HepG2 (cell line): Measurements from ENCODE around the gene PTPRD. TPM values are rescaled to one million over a fixed set of nuclear protein-coding genes. Genes with fewer than 3 reads are reported as not detected.

Experiments
- ATAC-seq: fragments of 200-7000 bp; cut with Tn5 transposase; 3 replicates; pipeline ENCODE4 v1.9.1; 2020; ENCODE audit warnings: mild to moderate bottlenecking, moderate library complexity
- BruUV-seq: library from RNA; stranded (reverse); fragments of 400-500 nt; replicated peaks from 2 replicates; lab custom pipeline; 2021; lab: Mats Ljungman, UMichigan
- CTCF ChIA-PET: fragments of 300-600 bp; formaldehyde crosslinking; extraction: SDS; loops from one replicate; lab custom pipeline; 2021; ENCODE audit warnings: low total read pairs, inconsistent platforms, low intra/inter-chr PET ratio; lab: Yijun Ruan, JAX
- POLR2A ChIA-PET: fragments of 350-600 bp; sonication (Branson Sonifier 250); formaldehyde crosslinking; loops from one replicate; lab custom pipeline; 2020; ENCODE audit warnings: antibody characterized with exemption, inconsistent platforms; lab: Yijun Ruan, JAX
- DNase-seq: peaks from one replicate; pipeline ENCODE4 v3.0.0-alpha.2; 2015; ENCODE audit warnings: low spot score
- FAIRE-seq: peaks from 3 replicates; lab custom pipeline; 2011; peaks lifted over from hg19 to GRCh38; lab: Jason Lieb, UNC
- H2AFZ ChIP-seq: one replicate; pipeline ENCODE4 v1.6.1; 2011; ENCODE audit warnings: low read length, inconsistent platforms
- H3K27ac ChIP-seq: fragments of 300-600 bp; 3 replicates; pipeline ENCODE4 v1.8.0; 2011; ENCODE audit warnings: mixed run types, mild to moderate bottlenecking, mixed read lengths, low read length, inconsistent platforms; ENCODE audit not compliant: insufficient read depth; ENCODE audit errors: extremely low read length
- H3K27me3 ChIP-seq, 2 experiments: fragments of 200-600 bp in 1 of 2; 2 replicates in 1 of 2; 3 replicates in 1 of 2; pipeline versions ENCODE4 v1.6.0 to v1.8.0; 2011; ENCODE audit warnings: low read length in 2 of 2, mild to moderate bottlenecking in 2 of 2, moderate library complexity in 2 of 2, inconsistent platforms in 1 of 2; ENCODE audit not compliant: insufficient read depth in 2 of 2, control insufficient read depth in 1 of 2
- H3K36me3 ChIP-seq, 2 experiments: fragments of 200-600 bp in 1 of 2; replicated peaks in 1 of 2; 2 replicates in 1 of 2; 3 replicates in 1 of 2; pipeline versions ENCODE4 v1.5.1 to v1.8.0; 2011; ENCODE audit warnings: low read length in 2 of 2, inconsistent platforms in 1 of 2; ENCODE audit not compliant: insufficient read depth in 2 of 2, control insufficient read depth in 1 of 2
- H3K4me1 ChIP-seq: 2 replicates; pipeline ENCODE4 v1.5.1; 2012; ENCODE audit warnings: low read length, inconsistent platforms; ENCODE audit not compliant: insufficient read depth
- H3K4me2 ChIP-seq: 2 replicates; pipeline ENCODE4 v1.6.0; 2011; ENCODE audit warnings: low read depth, low read length, inconsistent platforms
- H3K4me3 ChIP-seq, 3 experiments: fragments of 200-600 bp in 1 of 3; sonication (generic), shearing (Covaris generic) in 1 of 3; replicated peaks in 1 of 3; 2 replicates each; pipeline ENCODE4 v1.5.1; 2011 to 2016; ENCODE audit warnings: low read length in 3 of 3, inconsistent platforms in 2 of 3, low read depth in 2 of 3, mild to moderate bottlenecking in 2 of 3, control low read depth in 1 of 3, mixed read lengths in 1 of 3; ENCODE audit not compliant: insufficient read depth in 1 of 3
- H3K79me2 ChIP-seq: one replicate; pipeline ENCODE4 v1.6.1; 2011; ENCODE audit warnings: low read length, inconsistent platforms; ENCODE audit not compliant: insufficient read depth
- H3K9ac ChIP-seq: 2 replicates; pipeline ENCODE4 v1.6.0; 2011; ENCODE audit warnings: mild to moderate bottlenecking, low read depth, low read length, inconsistent platforms; ENCODE audit not compliant: insufficient read depth
- H3K9me3 ChIP-seq: 2 replicates; pipeline ENCODE4 v1.5.1; 2012; ENCODE audit warnings: mild to moderate bottlenecking, low read length
- H4K20me1 ChIP-seq: 2 replicates; pipeline ENCODE4 v1.6.0; 2011; ENCODE audit warnings: inconsistent platforms, mild to moderate bottlenecking, low read length, moderate library complexity; ENCODE audit not compliant: insufficient read depth
- GABPB1 ChIP-seq: IDR thresholded peaks from 2 replicates; pipeline ENCODE4 v1.6.1; 2016; ENCODE audit warnings: mild to moderate bottlenecking, missing genetic modification reagents, moderate library complexity, missing compliant biosample characterization
- GATAD2A ChIP-seq: IDR thresholded peaks from 2 replicates; pipeline ENCODE4 v1.6.1; 2016
- GLMP ChIP-seq: sonication (generic); formaldehyde crosslinking; IDR thresholded peaks from 2 replicates; pipeline ENCODE4 v1.9.0; 2021; ENCODE audit warnings: missing genetic modification reagents, mild to moderate bottlenecking, borderline replicate concordance
- HIVEP1 ChIP-seq: sonication (generic); formaldehyde crosslinking; IDR thresholded peaks from 2 replicates; pipeline ENCODE4 v1.4.0; 2020; ENCODE audit warnings: mild to moderate bottlenecking, missing genetic modification reagents
- MLLT10 ChIP-seq: sonication (generic); formaldehyde crosslinking; IDR thresholded peaks from 2 replicates; pipeline ENCODE4 v1.4.0; 2020; ENCODE audit warnings: missing genetic modification reagents
- SNAPC5 ChIP-seq: sonication (generic); formaldehyde crosslinking; IDR thresholded peaks from 2 replicates; pipeline ENCODE4 v1.8.1; 2023; ENCODE audit warnings: mild to moderate bottlenecking, missing genetic modification reagents, borderline replicate concordance
- ZNF121 ChIP-seq: sonication (generic); formaldehyde crosslinking; IDR thresholded peaks from 2 replicates; pipeline ENCODE4 v1.5.0; 2020; ENCODE audit warnings: mild to moderate bottlenecking, missing genetic modification reagents
- ZNF616 ChIP-seq: sonication (generic); formaldehyde crosslinking; IDR thresholded peaks from 2 replicates; pipeline ENCODE4 v1.5.0; 2020; ENCODE audit warnings: low read depth, mild to moderate bottlenecking, missing genetic modification reagents
- ZNF660 ChIP-seq: sonication (generic); formaldehyde crosslinking; IDR thresholded peaks from 2 replicates; pipeline ENCODE4 v1.5.1; 2020; ENCODE audit warnings: mild to moderate bottlenecking, low read depth, missing genetic modification reagents, borderline replicate concordance
- ZNF670 ChIP-seq: sonication (generic); formaldehyde crosslinking; IDR thresholded peaks from 2 replicates; pipeline ENCODE4 v1.8.0; 2022; ENCODE audit warnings: mild to moderate bottlenecking, missing genetic modification reagents, borderline replicate concordance
- ZNF709 ChIP-seq: sonication (generic); formaldehyde crosslinking; IDR thresholded peaks from 2 replicates; pipeline ENCODE4 v1.5.0; 2020; ENCODE audit warnings: mild to moderate bottlenecking, missing genetic modification reagents
- ZNF777 ChIP-seq: sonication (generic); formaldehyde crosslinking; IDR thresholded peaks from 2 replicates; pipeline ENCODE4 v1.4.0; 2020; ENCODE audit warnings: missing genetic modification reagents
- WGBS: methylation state at CpG from one replicate; pipeline ENCODE4 v1.1.6; 2017; ENCODE audit warnings: low lambda C conversion rate; 5-methylcytosine and 5-hydroxymethylcytosine counted together
- in situ Hi-C: cut with HindIII; loops from 2 replicates; pipeline ENCODE4 v1.10.0; 2017; ENCODE audit warnings: low pct_unique_long_range_greater_than_20kb; ENCODE audit not compliant: extremely low pct_ligation_motif_present
- intact Hi-C: fragments of 100-400 bp; cut with micrococcal nuclease; formaldehyde crosslinking; loops from one replicate; pipeline ENCODE4 v1.10.0; 2022; ENCODE audit not compliant: unreplicated experiment
- polyA plus RNA-seq, 8 experiments: library from polyadenylated mRNA; depleted of rRNA in 3 of 8; stranded (reverse) in 7 of 8; unstranded in 1 of 8; fragments of >200 nt; fragmentation: Illumina TruSeq in 4 of 8; extraction: Trizol in 4 of 8; gene quantifications; 2 replicates each; pipeline versions ENCODE4 v1.2.1 to v1.2.3, GENCODE V29; 2011 to 2016; ENCODE audit warnings: low read depth in 4 of 8, missing spikeins in 1 of 8, mixed read lengths in 1 of 8; ENCODE audit not compliant: insufficient read depth in 1 of 8
- total RNA-seq, 5 experiments: library from RNA; depleted of rRNA; stranded (reverse); fragments of >200 nt; fragmentation: Illumina TruSeq; extraction: Trizol; gene quantifications; 2 replicates each; pipeline ENCODE4 v1.2.3, GENCODE V29; 2016; ENCODE audit warnings: low read depth in 1 of 5

Gene PTPRD
- total and polyA plus RNA-seq, 2 of the 13 experiments (the other 11 are each of a cell fraction or from before 2014, with no cell fraction given): 0.05 TPM; not detected in 1

- intact Hi-C loops: no loop called here
- BruUV-seq: no TSS peak
- H3K9me3 ChIP-seq: no peaks in the 10 kb centered on the region
- no peak overlapping the region for H3K27ac ChIP-seq
- no peak for ATAC-seq
- H3K9ac ChIP-seq: no peak overlapping the region
- TF ChIP-seq ZNF616 (CRISPR knock-in tag) (no peak), ZNF670 (CRISPR knock-in tag) (no peak), ZNF660 (CRISPR knock-in tag) (no peak), GLMP (CRISPR knock-in tag) (no peak), ZNF121 (CRISPR knock-in tag) (no peak), GABPB1 (CRISPR knock-in tag) (no peak), ZNF709 (CRISPR knock-in tag) (no peak), HIVEP1 (CRISPR knock-in tag) (no peak), MLLT10 (CRISPR knock-in tag) (no peak), ZNF777 (no peak), SNAPC5 (no peak), GATAD2A (CRISPR knock-in tag) (no peak)
- no peak overlapping the region for H3K4me2 ChIP-seq
- no peak overlapping the region for H3K4me3 ChIP-seq
- no peaks in the 10 kb centered on the region for H4K20me1 ChIP-seq
- H3K79me2 ChIP-seq: no peaks in the 10 kb centered on the region
- whole genome bisulfite sequencing: 24% methylated on average over 2 of the region's 2 CpGs
- no peak for FAIRE-seq
- no peaks in the 10 kb centered on the region for H3K36me3 ChIP-seq
- H3K27me3 ChIP-seq: no peaks in the 10 kb centered on the region
- ChIA-PET CTCF (no interaction called here), POLR2A (no interaction called here)
- H2AFZ ChIP-seq: no peak overlapping the region
- in situ Hi-C loops: no loop called here
- DNase-seq: no peak
- H3K4me1 ChIP-seq: no peaks in the 10 kb centered on the region
Observed at GRCh38 chr9:10242255-10242654, 370.5 kb downstream of the PTPRD start.
